Measurements from ENCODE around the gene TRDN.
"Not testable (repeated sequence)": the region's sequence is repeated elsewhere in the genome, so short reads cannot be mapped to it uniquely, and the experiment has no call there.

TRDN gene

GRCh38 chr6:123415844-123416468 is 220.8 kb downstream of the TRDN start:
- peak in 2 of 3 experiments; percentile 2 to 14 for DNase-seq (ENCODE audit: low read depth in 3 of 3)

DNA sequence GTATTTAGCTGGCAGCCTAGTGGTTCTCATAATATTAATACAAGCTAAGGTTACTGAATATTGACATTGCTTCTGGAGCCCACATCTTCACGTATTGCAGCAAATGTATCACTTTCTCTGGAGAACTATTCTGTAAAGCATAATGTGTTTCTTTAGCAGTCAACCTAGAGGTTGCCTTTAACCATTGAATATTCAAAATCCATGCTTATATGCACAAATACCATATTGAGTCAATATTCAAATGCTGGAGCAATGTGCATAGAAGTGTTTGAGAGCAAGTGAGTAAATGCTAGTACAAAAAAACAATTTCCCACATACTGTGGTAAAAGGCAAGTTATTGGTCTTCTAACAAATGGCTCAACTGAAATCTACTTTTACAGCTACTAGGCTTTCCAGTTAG is 231.8 kb downstream of the TRDN start:
- no peak for DNase-seq (ENCODE audit: low read depth in 3 of 3)

DNA sequence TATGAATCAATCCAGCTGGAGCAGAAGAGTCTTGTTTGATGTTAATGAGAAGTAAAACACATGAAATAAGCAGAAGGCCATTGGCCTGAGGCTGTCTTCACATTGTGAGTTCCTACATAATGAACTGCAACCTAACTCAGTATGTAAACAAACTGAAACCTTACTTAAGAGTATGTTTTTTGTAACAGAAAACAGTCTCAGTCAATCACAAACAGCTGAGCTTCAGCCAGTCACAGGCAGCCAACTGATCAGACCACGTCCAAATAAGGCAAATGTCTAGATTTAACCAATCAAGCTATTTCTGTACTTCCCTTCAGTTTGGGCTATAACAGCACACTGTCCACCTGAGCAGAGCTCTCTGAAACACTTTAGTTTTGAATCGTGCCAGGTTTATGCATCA is 234.7 kb downstream of the TRDN start:
- DNase-seq (ENCODE audit: low read depth in 3 of 3) = no peak

DNA sequence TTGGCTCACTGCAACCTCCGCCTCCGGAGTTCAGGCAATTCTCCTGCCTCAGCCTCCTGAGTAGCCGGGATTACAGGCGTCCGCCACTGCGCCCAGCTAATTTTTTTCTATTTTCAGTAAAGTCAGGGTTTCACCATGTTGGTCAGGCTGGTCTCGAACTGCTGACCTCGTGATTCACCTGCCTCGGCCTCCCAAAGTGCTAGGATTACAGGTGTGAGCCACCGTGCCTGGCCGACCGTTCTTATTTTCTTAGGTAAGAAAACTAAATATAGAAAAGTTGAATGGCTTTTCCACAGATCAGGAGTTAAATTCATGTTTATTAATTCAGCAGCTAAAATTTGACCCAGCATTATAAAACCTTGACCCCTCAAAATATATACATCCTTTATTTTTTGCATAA is 238.7 kb downstream of the TRDN start:
- DNase-seq (ENCODE audit: low read depth in 3 of 3) = no peak

DNA sequence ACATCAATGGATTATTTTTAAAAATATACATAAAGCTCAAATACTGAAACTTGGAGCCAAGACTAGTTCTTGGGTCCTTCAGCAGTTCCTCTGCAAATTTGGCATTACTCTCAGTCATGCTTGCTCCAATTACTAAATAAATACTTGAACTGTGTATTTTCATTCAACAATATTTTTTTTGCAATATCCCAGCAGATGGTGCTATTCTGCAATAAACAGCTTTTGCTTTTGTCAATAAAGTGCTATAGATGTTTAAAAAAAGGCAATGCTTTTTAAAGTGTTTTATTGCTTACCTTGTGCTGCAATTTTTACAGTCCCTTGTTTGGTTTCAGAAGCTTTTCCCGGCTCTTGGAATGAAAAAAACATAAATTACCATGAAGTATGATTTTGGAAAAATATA is 243.4 kb downstream of the TRDN start:
- DNase-seq (ENCODE audit: low read depth in 3 of 3) = no peak

DNA sequence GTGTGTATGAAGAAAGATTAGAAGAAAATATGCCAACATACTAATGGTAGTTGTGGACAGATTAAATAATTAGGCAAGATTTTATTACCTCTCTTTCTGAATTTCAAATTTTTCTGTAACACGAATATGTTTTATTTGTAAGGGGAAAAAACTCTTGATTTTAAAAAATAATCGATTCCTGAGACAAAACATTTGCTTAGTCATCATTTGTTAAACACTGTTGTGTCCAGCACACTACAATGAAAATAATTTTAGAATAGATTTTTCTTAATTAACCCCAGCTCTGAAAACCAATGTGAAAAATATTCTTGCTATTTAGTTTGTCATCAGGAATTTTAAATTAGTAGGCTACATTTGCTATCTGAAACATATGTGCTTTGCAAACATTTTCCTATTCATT is 253.0 kb downstream of the TRDN start:
- no peak for DNase-seq (ENCODE audit: low read depth in 3 of 3)

GRCh38 chr6:123380257-123380656 is 256.5 kb downstream of the TRDN start:
- no peak for DNase-seq (ENCODE audit: low read depth in 3 of 3)

GRCh38 chr6:123372737-123373136 is 264.0 kb downstream of the TRDN start:
- no peak for DNase-seq (ENCODE audit: low read depth in 3 of 3)

- no peak for DNase-seq (ENCODE audit: low read depth in 3 of 3)
These were observed 272.8 kb downstream of the TRDN start for GRCh38 chr6:123363912-123364311.

DNA sequence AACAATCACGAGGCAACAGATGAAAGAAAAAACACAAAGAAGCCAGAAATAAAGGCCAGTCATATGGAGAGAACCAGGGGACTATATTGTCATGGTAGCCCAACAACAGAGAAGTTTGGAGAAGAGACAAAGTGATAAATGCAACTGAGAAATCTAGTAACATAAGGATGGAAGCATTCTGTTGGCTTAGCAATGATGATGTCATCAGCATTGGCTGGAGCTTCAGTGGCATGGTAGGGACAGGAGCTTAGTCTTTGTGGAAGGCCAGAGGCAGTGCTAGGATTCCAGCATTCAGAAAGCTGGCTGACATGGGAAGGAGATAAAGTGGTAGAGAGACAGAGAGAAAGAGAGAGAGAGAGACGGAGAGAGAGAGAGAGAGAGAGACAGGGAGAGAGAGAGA is 276.4 kb downstream of the TRDN start:
- DNase-seq (ENCODE audit: low read depth in 3 of 3) = no peak

DNA sequence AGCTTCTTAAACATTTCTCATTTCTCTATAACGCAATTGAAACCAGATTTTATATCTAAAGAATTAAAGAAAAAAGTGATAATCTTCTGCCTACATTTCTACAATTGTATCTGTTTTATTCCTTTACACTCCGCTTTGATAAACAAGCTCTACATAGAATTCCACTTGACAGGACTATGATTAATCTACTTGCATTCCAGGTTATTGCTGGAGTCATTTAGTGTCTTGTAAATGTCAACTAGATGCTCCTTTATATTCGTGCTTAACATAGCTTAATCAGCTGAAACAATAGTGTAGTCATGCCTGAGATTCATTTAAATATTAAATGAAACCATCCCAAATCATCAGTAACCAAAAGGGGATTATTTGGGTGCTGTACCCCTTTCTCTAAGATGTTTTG is 284.0 kb downstream of the TRDN start:
- no peak for DNase-seq (ENCODE audit: low read depth in 3 of 3)

- no peak for DNase-seq (ENCODE audit: low read depth in 3 of 3)
These were observed 284.5 kb downstream of the TRDN start for GRCh38 chr6:123352279-123352678.

DNA sequence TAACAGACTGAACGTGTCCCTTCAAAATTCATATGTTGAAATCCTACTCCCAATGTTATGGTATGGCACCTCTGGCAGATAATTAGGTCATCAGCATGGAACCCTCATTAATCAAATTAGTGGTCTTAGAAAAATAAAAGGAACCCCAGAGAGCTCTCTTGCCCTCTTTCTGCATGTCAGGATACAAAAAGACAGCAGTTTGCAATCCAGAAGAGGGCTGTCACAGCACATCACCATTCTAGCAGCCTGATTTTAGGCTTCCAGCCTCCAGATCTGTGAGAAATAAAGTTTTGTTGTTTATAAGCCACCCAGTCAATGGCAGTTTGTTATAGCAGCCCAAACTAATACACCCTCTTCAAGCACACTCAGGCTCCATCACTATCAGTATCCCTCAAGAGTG is 292.9 kb downstream of the TRDN start:
- no peak for DNase-seq (ENCODE audit: low read depth in 3 of 3)

- no peak for DNase-seq (ENCODE audit: low read depth in 3 of 3)
These were observed 298.4 kb downstream of the TRDN start for GRCh38 chr6:123338394-123338793.

DNA sequence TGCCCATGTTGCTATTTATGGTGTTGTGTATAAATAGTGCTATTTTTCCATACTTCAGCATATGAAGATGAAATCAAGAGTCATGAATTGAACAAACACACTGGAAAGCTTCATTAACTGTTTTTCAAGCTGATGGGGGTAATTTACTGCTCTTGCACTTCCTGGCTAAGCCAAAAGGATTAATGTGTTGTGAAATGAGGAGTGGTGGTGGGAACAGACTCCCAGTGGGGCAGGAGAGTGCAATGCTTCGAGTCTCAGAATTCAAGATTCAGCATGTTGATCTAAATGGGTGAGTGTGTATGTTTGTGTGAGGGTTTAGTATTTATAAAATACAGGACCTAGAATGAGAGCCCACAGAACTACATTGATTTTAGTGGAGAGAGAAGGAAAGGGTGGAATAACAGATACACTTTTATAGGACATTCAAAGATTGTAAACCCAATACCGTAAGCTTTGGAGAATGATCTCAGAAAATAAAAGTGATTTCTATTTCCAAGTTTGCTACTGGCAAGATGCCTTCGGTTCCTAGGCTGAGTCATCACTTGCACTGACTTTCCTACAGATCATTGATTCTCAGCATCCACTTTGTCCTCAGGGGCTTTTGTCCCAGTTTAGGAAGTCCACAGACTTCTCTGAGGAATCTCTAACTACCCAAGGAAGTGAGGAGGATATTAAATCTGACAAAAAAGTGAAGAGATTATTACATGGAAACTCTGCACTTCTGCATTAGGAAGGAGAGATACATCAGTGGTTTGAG is 303.6 kb downstream of the TRDN start:
- DNase-seq (ENCODE audit: low read depth in 3 of 3) = no peak

DNA sequence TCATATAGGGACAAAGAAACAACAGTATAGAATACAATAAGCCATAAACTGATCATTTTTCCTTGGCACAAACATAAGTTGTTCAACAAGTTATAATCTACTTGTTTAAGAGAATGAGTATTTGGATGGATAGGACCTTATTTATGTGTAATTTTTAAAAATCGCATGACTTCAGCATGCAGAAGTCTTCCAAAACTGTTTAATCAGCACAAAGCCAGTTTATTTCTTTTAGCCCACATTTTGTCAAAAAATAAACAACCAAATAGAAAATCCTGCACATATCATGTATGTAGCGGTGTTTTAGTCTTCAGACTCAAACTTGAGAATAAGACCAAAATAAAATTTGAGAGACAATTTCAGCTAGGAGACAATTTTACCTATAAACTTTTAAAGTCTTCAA is 304.7 kb downstream of the TRDN start:
- no peak for DNase-seq (ENCODE audit: low read depth in 3 of 3)

GRCh38 chr6:123329337-123329736 is 307.4 kb downstream of the TRDN start:
- no peak for DNase-seq (ENCODE audit: low read depth in 3 of 3)

GRCh38 chr6:123323452-123324329 is 313.1 kb downstream of the TRDN start:
- no peak for DNase-seq (ENCODE audit: low read depth in 3 of 3)

DNA sequence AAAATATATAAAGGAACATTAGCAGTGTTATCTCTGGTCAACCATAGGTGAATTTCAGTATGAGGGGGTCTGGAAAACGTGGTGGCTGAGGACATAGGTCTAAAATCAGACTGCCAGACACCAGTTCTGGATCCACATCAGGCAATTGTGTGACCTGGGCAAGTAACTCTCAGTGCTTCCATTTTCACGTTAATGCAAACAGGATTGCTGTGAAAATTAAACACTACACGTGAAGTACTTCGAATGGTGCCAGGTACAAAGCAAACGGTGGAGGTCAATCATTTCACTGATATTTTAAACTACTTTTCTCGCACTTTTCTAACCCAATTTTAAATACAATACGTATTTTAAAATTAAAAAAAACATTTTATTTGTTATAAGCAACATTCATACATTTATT is 315.7 kb downstream of the TRDN start:
- DNase-seq (ENCODE audit: low read depth in 3 of 3) = no peak

DNA sequence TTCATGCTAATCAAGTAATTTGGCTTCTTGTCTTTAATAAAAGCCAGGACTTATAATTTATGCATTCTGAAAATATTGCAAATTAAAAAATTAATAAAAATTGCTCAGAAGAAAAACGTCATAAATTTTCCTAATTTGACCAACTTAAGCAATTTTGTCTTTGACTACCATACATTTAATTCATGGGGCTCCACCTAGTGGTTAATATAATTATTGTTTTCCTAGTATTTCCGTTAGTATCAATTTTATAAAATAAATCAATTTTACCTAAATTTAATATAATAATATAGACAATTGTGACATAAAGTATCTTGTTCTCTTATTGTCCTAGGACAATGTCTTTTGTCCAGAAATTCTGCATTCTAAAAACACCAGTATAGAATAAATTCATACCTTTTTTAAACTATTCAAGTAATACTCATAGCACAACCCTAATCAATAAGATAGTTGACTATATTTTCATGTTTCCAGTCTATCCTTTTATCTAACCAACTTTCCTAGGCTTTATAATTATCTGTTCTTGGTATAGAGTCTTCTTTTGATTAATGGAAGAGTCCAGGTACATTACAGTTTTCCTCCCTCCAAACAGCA is 319.9 kb downstream of the TRDN start:
- no peak for DNase-seq (ENCODE audit: low read depth in 3 of 3)

DNA sequence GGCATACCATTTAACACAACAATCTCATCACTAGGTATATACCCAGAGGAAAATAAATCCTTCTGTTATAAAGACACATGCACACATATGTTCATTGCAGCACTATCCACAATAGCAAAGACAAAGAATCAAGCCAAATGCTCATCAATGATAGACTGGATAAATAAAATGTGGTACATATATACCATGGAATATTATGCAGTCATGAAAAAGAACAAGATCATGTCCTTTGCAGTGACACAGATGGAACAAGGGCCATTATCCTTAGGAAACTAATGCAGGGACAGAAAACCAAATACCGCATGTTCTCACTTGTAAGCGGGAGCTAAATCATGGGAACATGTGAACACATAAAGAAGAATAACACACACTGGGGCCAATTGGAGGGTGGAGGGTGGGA is 322.3 kb downstream of the TRDN start:
- not testable (repeated sequence) for DNase-seq (ENCODE audit: low read depth in 3 of 3)

- DNase-seq (ENCODE audit: low read depth in 3 of 3) = no peak
These were observed 327.6 kb downstream of the TRDN start for GRCh38 chr6:123309130-123309529.
